Measurements from ENCODE around the gene CP.

The CP gene

GRCh38 chr3:149122721-149123578 lies 98.7 kb downstream of the CP start:
- DNase-seq (ENCODE audit: low read depth in 2 of 2) = no peak

Measured in stimulated activated CD4-positive, alpha-beta T cell treated with anti-CD3 and anti-CD28 coated beads, Interleukin-12 subunit alpha, Interleukin-12 subunit beta, amount 100 ng/mL, for 24 hours (primary cell).